H9 (cell line): ENCODE data around the gene SRSF11. TPM values are rescaled to one million over a fixed set of nuclear protein-coding genes. Genes with fewer than 3 reads are reported as not detected.

Experiments used
- DNase-seq: peaks from one replicate; pipeline ENCODE4 v3.0.0-alpha.2; 2017
- H2AFZ ChIP-seq: one replicate; pipeline ENCODE4 v1.6.1; 2013; ENCODE audit warnings: mild to moderate bottlenecking, low read length, control low read depth, moderate library complexity
- H2AK5ac ChIP-seq: 2 replicates; pipeline ENCODE4 v1.6.1; 2013; ENCODE audit warnings: low read length, control low read depth, mixed read lengths; ENCODE audit not compliant: insufficient read length
- H2BK120ac ChIP-seq: one replicate; pipeline ENCODE4 v1.6.1; 2013; ENCODE audit warnings: low read depth, mild to moderate bottlenecking, low read length, control low read depth, inconsistent platforms; ENCODE audit not compliant: poor library complexity, severe bottlenecking
- H2BK12ac ChIP-seq: 2 replicates; pipeline ENCODE4 v1.6.1; 2013; ENCODE audit warnings: low read length, control low read depth, mixed read lengths, low read depth; ENCODE audit not compliant: insufficient read length
- H2BK15ac ChIP-seq: 2 replicates; pipeline ENCODE4 v1.6.1; 2013; ENCODE audit warnings: low read depth, low read length, control low read depth
- H2BK20ac ChIP-seq: one replicate; pipeline ENCODE4 v1.6.1; 2013; ENCODE audit warnings: low read depth, mild to moderate bottlenecking, low read length, control low read depth, inconsistent platforms; ENCODE audit not compliant: poor library complexity, severe bottlenecking
- H2BK5ac ChIP-seq: 2 replicates; pipeline ENCODE4 v1.6.1; 2013; ENCODE audit warnings: low read length, control low read depth, mixed read lengths; ENCODE audit not compliant: insufficient read length
- H3K14ac ChIP-seq: 2 replicates; pipeline ENCODE4 v1.6.1; 2013; ENCODE audit warnings: low read length, control low read depth; ENCODE audit not compliant: insufficient read depth
- H3K18ac ChIP-seq: 2 replicates; pipeline ENCODE4 v1.6.1; 2013; ENCODE audit warnings: low read depth, mild to moderate bottlenecking, mixed read lengths, low read length, control low read depth; ENCODE audit not compliant: insufficient read length
- H3K23ac ChIP-seq: 2 replicates; pipeline ENCODE4 v1.6.1; 2013; ENCODE audit warnings: low read length, control low read depth, mixed read lengths, low read depth; ENCODE audit not compliant: insufficient read length
- H3K23me2 ChIP-seq: 2 replicates; pipeline ENCODE4 v1.6.1; 2013; ENCODE audit warnings: low read depth, mild to moderate bottlenecking, mixed read lengths, low read length, control low read depth; ENCODE audit not compliant: insufficient read length, poor library complexity, severe bottlenecking
- H3K27ac ChIP-seq: 2 replicates; pipeline ENCODE4 v1.5.1; 2013; ENCODE audit warnings: low read length, control low read depth, mixed read lengths, low read depth; ENCODE audit not compliant: insufficient read length
- H3K27me3 ChIP-seq: 2 replicates; pipeline ENCODE4 v1.6.1; 2013; ENCODE audit warnings: low read length, control low read depth, inconsistent platforms; ENCODE audit not compliant: insufficient read depth
- H3K4ac ChIP-seq: 2 replicates; pipeline ENCODE4 v1.6.1; 2013; ENCODE audit warnings: low read depth, mild to moderate bottlenecking, control low read depth, inconsistent platforms, low read length, moderate library complexity
- H3K4me1 ChIP-seq: 2 replicates; pipeline ENCODE4 v1.6.1; 2013; ENCODE audit warnings: low read length, control low read depth, inconsistent platforms; ENCODE audit not compliant: insufficient read depth
- H3K4me2 ChIP-seq: 2 replicates; pipeline ENCODE4 v1.6.1; 2013; ENCODE audit warnings: low read length, control low read depth, mixed read lengths; ENCODE audit not compliant: insufficient read length, insufficient read depth
- H3K56ac ChIP-seq: 2 replicates; pipeline ENCODE4 v1.6.1; 2013; ENCODE audit warnings: low read depth, mild to moderate bottlenecking, mixed read lengths, low read length, control low read depth; ENCODE audit not compliant: insufficient read length
- H3K79me1 ChIP-seq: 2 replicates; pipeline ENCODE4 v1.6.1; 2013; ENCODE audit warnings: low read depth, mild to moderate bottlenecking, moderate library complexity, low read length, control low read depth, inconsistent platforms; ENCODE audit not compliant: insufficient read depth, poor library complexity, severe bottlenecking
- H3K79me2 ChIP-seq: 2 replicates; pipeline ENCODE4 v1.6.1; 2013; ENCODE audit warnings: low read length, control low read depth, inconsistent platforms; ENCODE audit not compliant: insufficient read depth
- H3K9ac ChIP-seq: 2 replicates; pipeline ENCODE4 v1.6.1; 2013; ENCODE audit warnings: low read length, control low read depth, mixed read lengths; ENCODE audit not compliant: insufficient read length; ENCODE audit errors: extremely low read depth
- H3K9me3 ChIP-seq: one replicate; pipeline ENCODE4 v1.6.1; 2013; ENCODE audit warnings: low read depth, low read length, inconsistent platforms; ENCODE audit not compliant: control insufficient read depth
- H3T11ph ChIP-seq: one replicate; pipeline ENCODE4 v1.6.1; 2013; ENCODE audit warnings: mild to moderate bottlenecking, low read length, control low read depth, inconsistent platforms
- H4K20me1 ChIP-seq: one replicate; pipeline ENCODE4 v1.6.1; 2013; ENCODE audit not compliant: control insufficient read depth, insufficient read length, insufficient read depth
- H4K5ac ChIP-seq: 2 replicates; pipeline ENCODE4 v1.6.1; 2013; ENCODE audit warnings: low read depth, mild to moderate bottlenecking, mixed read lengths, low read length, control low read depth; ENCODE audit not compliant: insufficient read length
- H4K8ac ChIP-seq: replicated peaks from 2 replicates; pipeline ENCODE4 v1.6.1; 2013; ENCODE audit warnings: low read length, control low read depth, mixed read lengths, low read depth; ENCODE audit not compliant: insufficient read length
- H4K91ac ChIP-seq: 2 replicates; pipeline ENCODE4 v1.6.1; 2013; ENCODE audit warnings: low read depth, mild to moderate bottlenecking, moderate library complexity, mixed read lengths, low read length, control low read depth; ENCODE audit not compliant: insufficient read length
- H3K27ac Mint-ChIP-seq, 3 experiments: 2 replicates in 2 of 3; 3 replicates in 1 of 3; pipeline ENCODE4 v1.8.0; 2020 to 2021; ENCODE audit warnings: mixed read lengths in 3 of 3, mild to moderate bottlenecking in 1 of 3, moderate library complexity in 1 of 3
- H3K27me3 Mint-ChIP-seq: 2 replicates; pipeline ENCODE4 v1.8.0; 2021; ENCODE audit warnings: low read depth, mild to moderate bottlenecking, moderate library complexity, mixed read lengths
- H3K36me3 Mint-ChIP-seq, 3 experiments: 2 replicates in 2 of 3; 3 replicates in 1 of 3; pipeline ENCODE4 v1.8.0; 2020 to 2021; ENCODE audit warnings: low read depth in 3 of 3, mixed read lengths in 3 of 3; ENCODE audit not compliant: insufficient read depth in 1 of 3
- H3K4me1 Mint-ChIP-seq, 2 experiments: 2 replicates each; pipeline ENCODE4 v1.8.0; 2020; ENCODE audit warnings: mixed read lengths in 2 of 2
- H3K4me3 Mint-ChIP-seq, 2 experiments: 2 replicates in 1 of 2; 3 replicates in 1 of 2; pipeline ENCODE4 v1.8.0; 2020 to 2021; ENCODE audit warnings: mild to moderate bottlenecking in 2 of 2, mixed read lengths in 2 of 2, moderate library complexity in 1 of 2
- H3K9me3 Mint-ChIP-seq, 2 experiments: 2 replicates in 1 of 2; 3 replicates in 1 of 2; pipeline ENCODE4 v1.8.0; 2020; ENCODE audit warnings: mild to moderate bottlenecking in 2 of 2, mixed read lengths in 2 of 2, moderate library complexity in 1 of 2
- WGBS: extraction: QIAGEN DNeasy Blood & Tissue Kit; methylation state at CpG from one replicate; pipeline ENCODE4 v1.1.7; 2013; ENCODE audit warnings: missing lambda C conversion rate, low lambda C conversion rate, mixed read lengths; ENCODE audit not compliant: insufficient read length; ENCODE audit errors: extremely low coverage; 5-methylcytosine and 5-hydroxymethylcytosine counted together
- total RNA-seq: library from RNA; stranded (reverse); gene quantifications from 2 replicates; pipeline ENCODE4 v1.2.1, GENCODE V29; 2021
- TF ChIP-seq, protein P1 (sequence below): fragments of 200-600 bp; sonication (generic); conservative IDR thresholded peaks from 3 replicates; pipeline ENCODE4 v1.8.0; 2021; ENCODE audit warnings: antibody characterized with exemption, mild to moderate bottlenecking

Gene SRSF11
- total RNA-seq, 1 experiment from 2014 or later = 214 TPM

- H3K23me2 ChIP-seq = no peaks in the 10 kb centered on the region
- 0 out of 7 replicates have a peak overlapping the region, but pooled peaks of 1 of the 3 experiments have one; percentile 57 for H3K27ac Mint-ChIP-seq
- no peak overlapping the region for H3K4me3 Mint-ChIP-seq
- H3K4me2 ChIP-seq = no peak overlapping the region
- no peaks in the 10 kb centered on the region; a peak in 2 of 7 replicates for H3K36me3 Mint-ChIP-seq
- H2BK5ac ChIP-seq = no peak overlapping the region
- H3K9ac ChIP-seq = no peak overlapping the region
- TF ChIP-seq, protein P1, sequence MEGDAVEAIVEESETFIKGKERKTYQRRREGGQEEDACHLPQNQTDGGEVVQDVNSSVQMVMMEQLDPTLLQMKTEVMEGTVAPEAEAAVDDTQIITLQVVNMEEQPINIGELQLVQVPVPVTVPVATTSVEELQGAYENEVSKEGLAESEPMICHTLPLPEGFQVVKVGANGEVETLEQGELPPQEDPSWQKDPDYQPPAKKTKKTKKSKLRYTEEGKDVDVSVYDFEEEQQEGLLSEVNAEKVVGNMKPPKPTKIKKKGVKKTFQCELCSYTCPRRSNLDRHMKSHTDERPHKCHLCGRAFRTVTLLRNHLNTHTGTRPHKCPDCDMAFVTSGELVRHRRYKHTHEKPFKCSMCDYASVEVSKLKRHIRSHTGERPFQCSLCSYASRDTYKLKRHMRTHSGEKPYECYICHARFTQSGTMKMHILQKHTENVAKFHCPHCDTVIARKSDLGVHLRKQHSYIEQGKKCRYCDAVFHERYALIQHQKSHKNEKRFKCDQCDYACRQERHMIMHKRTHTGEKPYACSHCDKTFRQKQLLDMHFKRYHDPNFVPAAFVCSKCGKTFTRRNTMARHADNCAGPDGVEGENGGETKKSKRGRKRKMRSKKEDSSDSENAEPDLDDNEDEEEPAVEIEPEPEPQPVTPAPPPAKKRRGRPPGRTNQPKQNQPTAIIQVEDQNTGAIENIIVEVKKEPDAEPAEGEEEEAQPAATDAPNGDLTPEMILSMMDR = no peak
- H3K4me1 Mint-ChIP-seq = no peaks in the 10 kb centered on the region
- H2BK15ac ChIP-seq = no peak overlapping the region
- H3K27ac ChIP-seq = no peak overlapping the region
- no peak overlapping the region for H3K56ac ChIP-seq
- no peaks in the 10 kb centered on the region; the same call in 1 of the 2 replicates for H3K79me2 ChIP-seq
- no peaks in the 10 kb centered on the region for H3K27me3 Mint-ChIP-seq
- H3K4ac ChIP-seq = no peak overlapping the region
- no peak overlapping the region for H3K18ac ChIP-seq
- no peak overlapping the region for H2BK20ac ChIP-seq
- no peaks in the 10 kb centered on the region for H3K27me3 ChIP-seq
- no peak overlapping the region for H3K14ac ChIP-seq
- no peak overlapping the region for H4K5ac ChIP-seq
- no peak overlapping the region for H3T11ph ChIP-seq
- no peak overlapping the region for H2BK12ac ChIP-seq
- H2BK120ac ChIP-seq = no peak overlapping the region
- H3K9me3 ChIP-seq = no peaks in the 10 kb centered on the region
- H4K20me1 ChIP-seq = no peaks in the 10 kb centered on the region
- H3K23ac ChIP-seq = no peak overlapping the region
- H3K79me1 ChIP-seq = peaks cover under 1% of the 10 kb centered on the region
- H4K8ac ChIP-seq = no peak overlapping the region
- no peak overlapping the region for H2AFZ ChIP-seq
- no peak for DNase-seq
- peaks cover 0 to 2% of the 10 kb centered on the region in 2 experiments; a peak in 1 of 5 replicates for H3K9me3 Mint-ChIP-seq
- no peak overlapping the region for H4K91ac ChIP-seq
- no CpG with 5 or more reads among the region's 3 CpGs for WGBS
- no peaks in the 10 kb centered on the region for H3K4me1 ChIP-seq
- H2AK5ac ChIP-seq = no peak overlapping the region
Measured at GRCh38 chr1:70196333-70196732, 24.8 kb upstream of the SRSF11 start.
